Common myeloid progenitor, CD34-positive (primary cell): ENCODE data around the gene UNC13D.
A peak's percentile ranks its signal among the peaks of the same experiment; 100 is the strongest.
"Not testable (repeated sequence)": the region's sequence is repeated elsewhere in the genome, so short reads cannot be mapped to it uniquely, and the experiment has no call there.

ENCODE experiments used
- CTCF ChIA-PET: fragments of 350-600 bp; sonication (Branson Sonifier 250); formaldehyde crosslinking; loops from one replicate; lab custom pipeline; 2021; ENCODE audit warnings: antibody characterized with exemption; lab: Charles Lee
- POLR2A ChIA-PET: fragments of 350-600 bp; sonication (Branson Sonifier 250); formaldehyde crosslinking; loops from one replicate; lab custom pipeline; 2021; ENCODE audit warnings: antibody characterized with exemption; lab: Charles Lee
- DNase-seq, 3 donors: peaks; one replicate each; pipeline versions ENCODE4 v3.0.0 to v3.0.0-alpha.2; 2013
- H3K27ac ChIP-seq, 2 experiments: 1 replicate in 1 of 2; 2 replicates in 1 of 2; pipeline ENCODE4 v1.7.0; 2013; ENCODE audit warnings: inconsistent platforms in 2 of 2, low read length in 2 of 2, mild to moderate bottlenecking in 2 of 2, low read depth in 1 of 2, moderate library complexity in 1 of 2; ENCODE audit not compliant: severe bottlenecking in 2 of 2, insufficient read depth in 1 of 2, poor library complexity in 1 of 2
- H3K27me3 ChIP-seq, 5 experiments: replicated peaks in 2 of 5; 1 replicate in 3 of 5; 2 replicates in 2 of 5; pipeline versions ENCODE4 v1.6.1 to v1.7.0; 2013; ENCODE audit warnings: low read length in 4 of 5, mild to moderate bottlenecking in 2 of 5, moderate library complexity in 2 of 5, inconsistent platforms in 1 of 5; ENCODE audit not compliant: insufficient read depth in 5 of 5, control insufficient read depth in 4 of 5
- H3K36me3 ChIP-seq, 4 experiments: 1 replicate in 2 of 4; 2 replicates in 2 of 4; pipeline versions ENCODE4 v1.6.1 to v1.7.0; 2013; ENCODE audit warnings: low read length in 3 of 4, control low read depth in 1 of 4, mild to moderate bottlenecking in 1 of 4; ENCODE audit not compliant: control insufficient read depth in 4 of 4, insufficient read depth in 4 of 4
- H3K4me1 ChIP-seq, 4 experiments: 1 replicate in 3 of 4; 2 replicates in 1 of 4; pipeline versions ENCODE4 v1.6.1 to v1.7.1; 2013; ENCODE audit warnings: low read length in 3 of 4, mild to moderate bottlenecking in 3 of 4, control low read depth in 1 of 4, inconsistent platforms in 1 of 4, moderate library complexity in 1 of 4; ENCODE audit not compliant: control insufficient read depth in 4 of 4, insufficient read depth in 4 of 4; ENCODE audit errors: control extremely low read depth in 1 of 4
- H3K4me3 ChIP-seq, 7 experiments: 1 replicate in 4 of 7; 2 replicates in 3 of 7; pipeline versions ENCODE4 v1.5.1 to v1.7.0; 2013; ENCODE audit warnings: mild to moderate bottlenecking in 7 of 7, low read length in 6 of 7, moderate library complexity in 6 of 7, inconsistent platforms in 2 of 7, low read depth in 2 of 7, control low read depth in 1 of 7; ENCODE audit not compliant: insufficient read depth in 4 of 7, control insufficient read depth in 1 of 7; ENCODE audit errors: extremely low read depth in 1 of 7
- H3K9me3 ChIP-seq, 5 experiments: 1 replicate in 4 of 5; 2 replicates in 1 of 5; pipeline versions ENCODE4 v1.6.1 to v1.7.1; 2013; ENCODE audit warnings: low read length in 4 of 5, mild to moderate bottlenecking in 2 of 5, inconsistent platforms in 1 of 5, low read depth in 1 of 5, moderate library complexity in 1 of 5; ENCODE audit not compliant: control insufficient read depth in 4 of 5, insufficient read depth in 2 of 5; ENCODE audit errors: control extremely low read depth in 1 of 5
- WGBS: methylation state at CpG from one replicate; pipeline ENCODE4 v1.1.5; 2013; ENCODE audit not compliant: insufficient coverage; 5-methylcytosine and 5-hydroxymethylcytosine counted together

UNC13D gene

GRCh38 chr17:75889454-75889853 is 45.2 kb upstream of the UNC13D start:
- peak in 2 of 3 donors; percentile 25 to 26 for DNase-seq
- ChIA-PET CTCF (interaction anchor here (2.1 to 15.2 kb wide), 2 partner anchors 13 to 140 kb away, joined by 4 to 173 read pairs; partner anchors contain the start of gene TRIM47), POLR2A (no interaction called here)
- H3K9me3 ChIP-seq, result no peaks in the 10 kb centered on the region
- H3K27me3 ChIP-seq, result no peaks in the 10 kb centered on the region
- H3K4me3 ChIP-seq, result no peak overlapping the region
- peaks cover 0 to 12% (median 6%) of the 10 kb centered on the region in 4 experiments for H3K4me1 ChIP-seq
- 72% methylated on average over 5 of the region's 6 CpGs for WGBS
- H3K36me3 ChIP-seq, result peaks cover 6 to 54% (median 32%) of the 10 kb centered on the region in 4 experiments
- no peak overlapping the region for H3K27ac ChIP-seq

- Histone ChIP-seq H3K4me3 (no peak overlapping the region), H3K9me3 (no peaks in the 10 kb centered on the region), H3K27ac (no peak overlapping the region), H3K36me3 (peaks cover 6 to 45% (median 30%) of the 10 kb centered on the region in 4 experiments), H3K27me3 (no peaks in the 10 kb centered on the region), H3K4me1 (peaks cover 0 to 6% (median 4%) of the 10 kb centered on the region in 4 experiments)
- 94% methylated on average over 3 of the region's 6 CpGs for WGBS
- ChIA-PET CTCF (interaction anchor here (2.1 to 15.2 kb wide), 2 partner anchors 12 to 139 kb away, joined by 4 to 173 read pairs; partner anchors contain the start of gene TRIM47), POLR2A (no interaction called here)
- DNase-seq, result no peak
Observed at GRCh38 chr17:75888484-75888883, 44.3 kb upstream of the UNC13D start.

- peaks cover 0 to 11% (median 4%) of the 10 kb centered on the region in 4 experiments for H3K4me1 ChIP-seq
- H3K9me3 ChIP-seq, H3K4me3 ChIP-seq, H3K27ac ChIP-seq, DNase-seq, H3K27me3 ChIP-seq: not testable (repeated sequence)
- peaks cover 6 to 19% (median 16%) of the 10 kb centered on the region in 4 experiments for H3K36me3 ChIP-seq
- ChIA-PET CTCF (interaction anchor here (1.0 to 15.2 kb wide), 5 partner anchors 9 to 42 kb away, joined by 3 to 173 read pairs (median 3); partner anchors contain the start of gene TRIM47), POLR2A (interaction anchor here (0.9 kb wide), 1 partner anchor 31 kb away, joined by 5 read pairs; the partner anchor contains the start of gene WBP2)
- 94% methylated on average over 4 of the region's 9 CpGs for WGBS
Observed at GRCh38 chr17:75885860-75886259, 41.7 kb upstream of the UNC13D start.

GRCh38 chr17:75885431-75885830 is 41.2 kb upstream of the UNC13D start:
- Histone ChIP-seq H3K36me3 (peaks cover 6 to 15% (median 11%) of the 10 kb centered on the region in 4 experiments), H3K4me3 (no peak overlapping the region), H3K27me3 (no peaks in the 10 kb centered on the region), H3K4me1 (peaks cover 0 to 11% (median 4%) of the 10 kb centered on the region in 4 experiments), H3K9me3 (no peaks in the 10 kb centered on the region), H3K27ac (no peak overlapping the region)
- CTCF ChIA-PET, result interaction anchor here (1.4 to 15.2 kb wide), 4 partner anchors 9 to 35 kb away, joined by 3 to 173 read pairs (median 4); partner anchors contain the start of gene TRIM47
- WGBS, result 36% methylated on average over 5 of the region's 8 CpGs
- POLR2A ChIA-PET, result interaction anchor here (0.9 kb wide), 1 partner anchor 31 kb away, joined by 5 read pairs; the partner anchor contains the start of gene WBP2
- DNase-seq, result no peak

GRCh38 chr17:75881678-75882454 is 37.7 kb upstream of the UNC13D start:
- peak in 2 of 3 donors; percentile 21 to 35 for DNase-seq
- H3K27me3 ChIP-seq, result no peaks in the 10 kb centered on the region
- H3K9me3 ChIP-seq, result no peaks in the 10 kb centered on the region
- peaks cover 0 to 4% (median 2%) of the 10 kb centered on the region in 4 experiments for H3K36me3 ChIP-seq
- POLR2A ChIA-PET, result no interaction called here
- CTCF ChIA-PET, result interaction anchor here (0.8 to 13.2 kb wide), 5 partner anchors 9 to 22 kb away, joined by 3 to 214 read pairs (median 5); partner anchors contain the start of gene WBP2
- peaks cover 0 to 33% (median 25%) of the 10 kb centered on the region in 4 experiments for H3K4me1 ChIP-seq
- no peak overlapping the region for H3K27ac ChIP-seq
- 88% methylated on average over 14 of the region's 15 CpGs for WGBS
- no peak overlapping the region for H3K4me3 ChIP-seq

DNA sequence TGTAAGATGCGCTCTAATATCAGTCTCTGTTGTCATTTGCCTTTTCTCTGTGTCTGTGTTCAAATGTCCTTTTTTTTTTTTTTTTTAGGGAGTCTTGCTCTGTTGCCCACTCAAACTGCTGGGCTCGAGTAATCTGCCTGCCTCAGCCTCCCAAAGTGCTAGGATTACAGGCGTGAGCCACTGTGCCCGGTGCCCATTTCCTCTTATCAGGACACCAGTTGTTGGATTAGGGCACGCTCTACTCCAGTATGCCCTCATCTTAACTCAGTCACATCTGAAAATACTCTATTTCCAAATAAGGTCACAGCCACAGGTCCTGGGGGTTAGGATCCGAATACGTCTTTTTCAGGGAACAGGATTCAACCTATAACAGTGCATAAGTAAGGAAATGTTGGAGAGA is 36.1 kb upstream of the UNC13D start:
- POLR2A ChIA-PET, result no interaction called here
- H3K9me3 ChIP-seq, result no peaks in the 10 kb centered on the region
- CTCF ChIA-PET, result interaction anchor here (0.5 to 13.2 kb wide), 7 partner anchors 7 to 117 kb away, joined by 3 to 214 read pairs (median 3); partner anchors contain the start of genes TRIM65, UNC13D and WBP2

More for the DNA sequence above, 36.1 kb upstream of the UNC13D start:
- 100% methylated on average over 5 of the region's 7 CpGs for WGBS
- no peak overlapping the region for H3K27ac ChIP-seq
- peaks cover 0 to 44% (median 38%) of the 10 kb centered on the region in 4 experiments for H3K4me1 ChIP-seq
- H3K4me3 ChIP-seq, result no peak overlapping the region
- no peaks in the 10 kb centered on the region for H3K27me3 ChIP-seq
- DNase-seq, result no peak
- H3K36me3 ChIP-seq, result peaks cover 0 to 1% (median 0%) of the 10 kb centered on the region in 4 experiments
